Transverse colon (tissue), 4 donors: ENCODE measurements around the gene GTF3C1.

ENCODE experiments used
- CTCF ChIP-seq, 5 experiments: fragments of 200-600 bp in 3 of 5; fragments of 450-650 bp in 2 of 5; sonication (generic) in 3 of 5; IDR thresholded peaks; 1 replicate in 2 of 5; 2 replicates in 3 of 5; pipeline ENCODE4 v1.5.1; 2016 to 2017; ENCODE audit warnings: antibody characterized with exemption in 5 of 5, inconsistent platforms in 3 of 5, mild to moderate bottlenecking in 2 of 5, moderate library complexity in 1 of 5
- EP300 ChIP-seq: sonication (generic); formaldehyde crosslinking; IDR thresholded peaks from one replicate; pipeline ENCODE4 v1.6.1; 2017; ENCODE audit warnings: antibody characterized with exemption, low read depth
- POLR2A ChIP-seq: fragments of 450-650 bp; IDR thresholded peaks from one replicate; pipeline ENCODE4 v1.6.1; 2016; ENCODE audit warnings: antibody characterized with exemption, mild to moderate bottlenecking, moderate library complexity
- POLR2AphosphoS5 ChIP-seq, 3 donors: sonication (generic); formaldehyde crosslinking; IDR thresholded peaks; one replicate each; pipeline ENCODE4 v1.6.1; 2016; ENCODE audit warnings: antibody characterized with exemption in 3 of 3

GRCh38 chr16:27531186-27531585, 18.5 kb downstream of the GTF3C1 start:
- TF ChIP-seq CTCF (IDR thresholded peaks at IDR 0.05): no peak
- no peak for TF ChIP-seq POLR2A
- TF ChIP-seq POLR2AphosphoS5 (IDR thresholded peaks at IDR 0.05): no peak
- TF ChIP-seq EP300: no peak
